Testis (tissue), 2 donors: Measurements from ENCODE around the gene CLCN7.

ENCODE experiments used
- POLR2A ChIP-seq: fragments of 450-650 bp; IDR thresholded peaks from one replicate; pipeline ENCODE4 v1.6.1; 2017; ENCODE audit warnings: antibody characterized with exemption, mild to moderate bottlenecking, moderate library complexity
- TF ChIP-seq, protein P1 (sequence below), 3 experiments: fragments of 450-650 bp in 2 of 3; fragments of 200-600 bp in 1 of 3; sonication (generic) in 1 of 3; IDR thresholded peaks; one replicate each; pipeline ENCODE4 v1.5.1; 2016 to 2019; ENCODE audit warnings: antibody characterized with exemption in 3 of 3, mild to moderate bottlenecking in 2 of 3, moderate library complexity in 1 of 3

DNA sequence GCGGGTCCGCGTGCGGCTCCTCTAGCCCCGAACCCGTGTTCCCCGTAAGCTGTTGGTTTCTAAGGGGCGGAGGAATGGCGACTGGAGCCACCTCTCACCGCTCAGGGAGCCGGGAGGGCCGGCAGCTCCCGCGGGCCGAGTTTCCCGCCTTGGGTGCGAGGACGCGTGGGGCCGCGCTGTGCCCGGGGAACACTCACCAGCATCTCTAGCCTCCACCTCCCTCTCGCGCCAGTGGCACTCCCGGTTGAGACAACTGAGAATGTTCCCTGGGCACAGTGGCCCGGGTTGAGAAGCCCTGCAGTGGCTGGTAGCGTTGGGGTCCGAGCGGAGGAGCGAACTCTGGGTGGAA lies 18.9 kb upstream of the CLCN7 start:
- TF ChIP-seq, protein P1, sequence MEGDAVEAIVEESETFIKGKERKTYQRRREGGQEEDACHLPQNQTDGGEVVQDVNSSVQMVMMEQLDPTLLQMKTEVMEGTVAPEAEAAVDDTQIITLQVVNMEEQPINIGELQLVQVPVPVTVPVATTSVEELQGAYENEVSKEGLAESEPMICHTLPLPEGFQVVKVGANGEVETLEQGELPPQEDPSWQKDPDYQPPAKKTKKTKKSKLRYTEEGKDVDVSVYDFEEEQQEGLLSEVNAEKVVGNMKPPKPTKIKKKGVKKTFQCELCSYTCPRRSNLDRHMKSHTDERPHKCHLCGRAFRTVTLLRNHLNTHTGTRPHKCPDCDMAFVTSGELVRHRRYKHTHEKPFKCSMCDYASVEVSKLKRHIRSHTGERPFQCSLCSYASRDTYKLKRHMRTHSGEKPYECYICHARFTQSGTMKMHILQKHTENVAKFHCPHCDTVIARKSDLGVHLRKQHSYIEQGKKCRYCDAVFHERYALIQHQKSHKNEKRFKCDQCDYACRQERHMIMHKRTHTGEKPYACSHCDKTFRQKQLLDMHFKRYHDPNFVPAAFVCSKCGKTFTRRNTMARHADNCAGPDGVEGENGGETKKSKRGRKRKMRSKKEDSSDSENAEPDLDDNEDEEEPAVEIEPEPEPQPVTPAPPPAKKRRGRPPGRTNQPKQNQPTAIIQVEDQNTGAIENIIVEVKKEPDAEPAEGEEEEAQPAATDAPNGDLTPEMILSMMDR (IDR thresholded peaks at IDR 0.05) = no peak
- no peak for TF ChIP-seq POLR2A
